Fibroblast of skin of abdomen (primary cell): ENCODE results near the gene CHST8.

Source experiments
- DNase-seq: peaks from one replicate; pipeline ENCODE4 v3.0.0-alpha.2; 2013

Gene CHST8

DNA sequence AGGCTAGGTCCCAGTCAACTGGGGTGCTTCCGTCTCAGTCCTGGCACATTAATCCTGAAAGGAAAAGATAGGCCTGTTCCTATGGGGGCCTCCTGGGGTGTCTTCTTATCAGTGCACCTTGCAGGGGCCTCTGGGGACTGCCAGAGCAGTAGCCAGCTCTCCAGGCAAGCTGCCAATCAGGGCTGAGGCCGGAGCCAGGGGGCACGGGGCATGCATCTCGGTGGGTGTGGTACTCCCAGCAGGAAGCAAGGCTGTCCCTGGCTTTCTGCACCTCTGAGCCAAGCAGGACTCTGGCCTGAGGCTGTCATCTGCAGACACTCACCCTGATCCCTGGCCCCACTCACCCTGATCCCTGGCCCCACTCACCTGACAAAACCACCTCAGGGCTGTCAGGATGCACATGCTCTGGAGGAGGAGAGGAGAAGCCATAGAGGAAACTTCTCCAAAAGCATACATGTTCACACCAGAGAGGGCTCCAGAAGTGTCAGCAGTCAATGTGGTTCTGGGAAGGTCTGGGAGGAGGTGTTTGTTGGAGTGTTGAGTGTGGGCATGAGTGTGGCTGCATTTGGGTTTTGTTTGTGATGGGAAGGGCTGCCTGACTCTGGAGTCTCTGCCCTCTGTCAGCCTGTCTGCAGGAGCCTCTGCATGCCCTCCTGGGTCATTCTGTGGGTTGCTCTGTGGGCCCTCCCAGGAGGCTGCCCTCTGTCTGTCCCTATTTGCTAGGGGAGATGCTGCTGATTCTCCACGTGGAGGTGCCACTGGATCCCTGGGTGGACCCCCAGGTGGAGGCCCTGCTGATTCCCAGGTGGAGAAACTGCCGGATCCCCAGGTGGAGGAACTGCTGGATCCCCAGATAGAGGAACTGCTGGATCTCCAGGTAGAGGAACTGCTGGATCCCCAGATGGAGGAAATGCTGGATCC, 152.2 kb downstream of the CHST8 start:
- no peak for DNase-seq

DNA sequence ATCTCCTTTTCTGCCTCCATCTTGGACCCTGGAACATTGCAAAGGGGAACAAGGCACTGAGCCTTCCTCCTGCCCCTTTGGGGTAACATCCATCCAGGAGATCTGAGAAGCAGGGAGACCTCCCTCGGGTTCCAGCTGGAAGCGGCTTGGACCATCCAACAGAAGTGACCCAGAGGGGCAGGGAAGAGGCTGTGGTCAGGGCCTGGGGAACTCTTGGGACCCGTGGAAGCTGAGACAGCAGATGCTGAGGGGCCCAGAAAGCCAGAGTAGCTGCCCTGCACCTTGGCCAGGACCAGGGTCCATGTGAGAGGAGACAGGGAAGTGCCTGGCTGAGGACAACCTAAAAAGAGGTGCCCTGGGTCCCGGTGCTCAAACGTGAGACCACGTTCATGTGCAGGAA, 153.0 kb downstream of the CHST8 start:
- no peak for DNase-seq

DNA sequence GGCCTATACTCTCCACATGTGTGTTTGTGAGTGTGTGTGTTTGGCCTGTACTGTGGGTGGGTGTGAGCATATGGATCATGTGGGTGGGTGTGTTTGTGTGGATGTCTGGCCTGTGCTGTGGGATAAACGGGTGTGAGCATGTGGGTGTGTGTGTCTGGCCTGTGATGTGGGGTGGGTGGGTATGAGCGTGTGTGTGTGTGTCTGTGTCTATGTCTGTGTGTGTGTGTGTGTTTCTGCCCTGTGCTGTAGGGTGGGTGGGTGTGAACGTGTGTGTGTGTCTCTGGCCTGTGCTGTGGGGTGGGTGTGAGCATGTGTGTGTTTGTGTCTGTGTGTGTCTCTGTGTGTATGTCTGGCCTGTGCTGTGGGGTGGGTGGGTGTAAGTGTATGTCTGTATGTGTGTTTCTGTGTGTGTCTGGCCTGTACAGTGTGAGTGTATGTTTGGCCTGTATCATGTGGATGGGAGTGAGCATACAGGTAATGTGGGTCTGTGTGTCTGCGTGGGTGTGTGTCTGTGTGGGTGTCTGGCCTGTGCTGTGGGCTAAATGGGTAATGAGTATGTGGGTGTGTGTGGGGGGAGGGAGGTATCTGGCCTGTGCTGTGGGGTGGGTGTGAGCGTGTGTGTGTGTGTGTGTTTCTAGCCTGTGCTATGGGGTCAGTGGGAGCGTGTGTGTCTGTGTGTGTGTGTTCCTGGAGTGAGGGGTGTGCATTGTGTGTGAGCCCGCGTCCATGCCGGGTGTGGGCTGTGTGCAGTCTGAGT, 154.2 kb downstream of the CHST8 start:
- DNase-seq, result no peak

DNA sequence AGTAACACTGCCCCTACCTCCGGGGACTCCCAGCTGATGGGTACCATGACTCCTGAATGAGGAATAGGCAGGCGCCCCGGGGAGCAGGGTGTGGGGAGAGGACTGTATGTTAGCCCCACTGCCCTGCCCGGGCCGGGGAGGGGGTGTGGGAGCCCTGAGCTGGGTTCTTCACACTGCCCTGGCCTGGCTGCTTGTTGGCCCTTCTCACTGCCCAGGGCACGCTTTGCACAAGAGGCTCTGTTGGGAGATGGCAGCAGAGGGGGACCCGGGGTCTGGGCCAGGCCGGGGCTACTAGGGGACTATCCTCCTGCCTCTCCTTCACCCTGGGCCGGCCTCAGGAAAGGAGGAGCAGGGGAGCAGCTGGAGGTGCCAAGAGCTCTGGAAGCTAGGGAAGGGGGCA, 155.6 kb downstream of the CHST8 start:
- no peak for DNase-seq

DNA sequence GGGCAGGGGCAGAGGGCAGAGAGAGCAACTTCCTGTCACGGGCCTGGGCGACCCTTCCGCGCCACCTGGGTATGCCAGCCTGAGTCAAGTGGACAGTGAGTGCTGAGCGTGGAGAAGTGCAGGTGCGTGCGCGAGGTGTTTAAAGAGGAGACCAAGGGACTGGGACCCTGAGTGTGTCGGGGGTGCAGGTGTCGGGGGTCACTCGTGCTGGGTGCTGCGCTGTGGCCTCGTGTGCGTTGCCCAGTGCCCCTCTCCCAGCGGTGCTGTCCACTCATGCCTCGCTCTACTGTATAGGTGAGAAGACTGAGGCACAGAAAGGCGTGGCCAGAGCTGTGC, 156.0 kb downstream of the CHST8 start:
- no peak for DNase-seq

DNA sequence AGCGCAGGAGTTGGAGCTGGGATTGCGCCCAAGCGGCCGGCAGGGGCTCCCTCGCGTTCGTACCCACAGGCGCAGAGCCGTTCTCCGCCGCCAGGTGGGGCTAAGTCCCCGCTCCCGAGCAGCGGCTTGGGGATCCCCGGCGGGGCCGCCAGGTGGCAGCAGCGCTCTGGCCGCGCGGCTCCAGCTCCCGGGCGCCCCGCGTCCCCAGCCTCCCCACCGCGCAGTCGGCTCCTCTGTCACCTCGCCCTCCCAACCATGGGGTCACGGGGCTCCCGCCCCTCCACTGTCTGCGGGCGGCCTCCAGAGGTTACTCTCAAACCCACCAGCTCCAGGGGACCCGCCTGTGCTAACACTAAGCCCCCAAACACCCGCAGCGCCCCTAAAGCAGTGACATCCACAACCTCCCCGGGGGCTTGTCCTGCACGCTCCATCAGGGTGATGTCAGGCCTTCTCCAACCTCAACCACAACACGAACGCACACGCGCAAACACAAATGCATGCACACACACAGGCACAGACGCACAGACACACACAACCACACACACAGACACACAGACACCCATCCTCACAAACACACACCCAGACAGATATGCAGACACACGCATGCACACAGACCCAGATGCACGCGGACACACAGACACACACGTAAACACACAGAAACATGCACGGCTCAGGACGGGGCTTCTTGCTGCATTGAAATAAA, 156.5 kb downstream of the CHST8 start:
- peak; percentile 59 for DNase-seq

DNA sequence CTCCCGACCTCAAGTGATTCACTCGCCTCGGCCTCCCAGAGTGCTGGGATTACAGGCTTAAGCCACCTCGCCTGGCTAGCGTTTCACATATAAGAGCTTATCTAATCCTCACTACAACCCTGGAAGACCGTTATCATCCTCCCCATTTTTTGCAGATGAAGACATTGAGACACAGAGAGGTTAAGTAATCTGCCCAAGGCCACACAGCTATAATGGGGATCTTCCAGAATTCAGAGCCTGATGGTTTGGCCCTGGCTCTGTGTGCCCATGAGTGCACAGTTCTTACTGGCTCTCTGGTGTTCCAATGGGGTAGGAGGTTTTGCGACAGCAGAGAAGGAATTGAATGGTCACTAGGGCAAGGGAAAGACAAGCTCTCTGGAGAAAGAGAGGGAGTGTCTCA, 158.1 kb downstream of the CHST8 start:
- DNase-seq, result no peak

DNA sequence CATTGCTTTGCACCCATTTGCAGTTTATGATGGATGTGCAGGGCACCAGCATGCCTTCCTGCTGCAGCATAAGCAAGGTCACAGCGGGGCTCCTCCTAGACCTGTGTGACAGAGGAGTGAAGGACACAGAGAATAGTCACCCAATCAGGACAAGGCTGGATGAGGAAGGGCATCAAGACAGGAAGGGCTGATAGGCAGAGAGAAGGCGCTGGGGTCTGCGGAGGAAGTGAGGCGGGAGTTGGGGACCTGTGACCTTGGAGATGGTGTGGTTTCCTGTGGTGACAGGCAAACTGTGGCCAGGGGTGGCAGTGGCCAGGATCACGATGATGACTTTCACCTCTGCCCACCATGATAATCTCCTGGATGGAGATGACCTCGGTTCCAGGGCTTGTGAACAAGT, 158.5 kb downstream of the CHST8 start:
- no peak for DNase-seq

DNA sequence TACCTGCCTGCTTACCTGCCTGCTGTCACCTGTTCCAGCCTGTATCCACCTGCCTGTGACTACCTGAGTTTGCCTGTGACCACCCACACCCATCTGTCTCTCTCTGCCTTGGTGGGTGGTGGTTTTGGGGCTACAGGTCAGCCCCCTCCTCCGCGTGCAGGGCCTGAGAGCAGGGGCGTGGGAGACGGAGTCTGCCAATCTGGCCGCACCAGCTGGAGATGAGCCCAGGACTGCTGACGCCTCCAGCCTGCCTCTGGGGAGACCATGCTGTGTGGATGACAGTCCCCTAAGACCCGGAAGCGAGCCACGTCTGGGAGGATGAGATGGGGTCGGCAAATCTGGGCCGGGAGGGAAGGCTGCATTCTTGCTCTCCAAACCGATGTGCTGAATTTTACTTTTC, 159.0 kb downstream of the CHST8 start:
- no peak for DNase-seq

DNA sequence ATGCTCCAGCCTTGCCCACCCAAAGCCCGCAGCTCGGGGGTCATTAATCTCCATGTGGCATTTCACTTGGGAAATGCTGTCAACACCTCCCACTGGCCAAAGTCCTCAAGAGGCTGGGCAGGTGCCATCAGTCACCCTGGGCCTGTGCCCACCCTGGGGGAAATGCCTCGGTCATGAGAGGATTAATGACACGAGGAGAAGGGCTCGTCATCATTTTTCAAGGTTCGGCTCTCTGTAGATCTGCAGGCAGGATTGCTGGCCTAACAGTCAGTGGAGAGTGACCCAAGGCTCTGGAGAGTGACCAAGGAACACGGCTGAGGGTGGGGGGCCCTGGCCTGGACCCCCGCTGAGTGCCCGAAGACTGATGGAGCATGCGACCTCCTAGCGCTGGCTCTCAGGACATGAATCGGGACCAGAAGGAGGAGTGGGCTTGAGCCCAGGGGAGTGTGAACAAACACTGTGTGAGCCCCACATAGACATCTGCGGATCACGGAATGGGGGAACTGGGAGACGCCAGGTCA, 159.7 kb downstream of the CHST8 start:
- no peak for DNase-seq

DNA sequence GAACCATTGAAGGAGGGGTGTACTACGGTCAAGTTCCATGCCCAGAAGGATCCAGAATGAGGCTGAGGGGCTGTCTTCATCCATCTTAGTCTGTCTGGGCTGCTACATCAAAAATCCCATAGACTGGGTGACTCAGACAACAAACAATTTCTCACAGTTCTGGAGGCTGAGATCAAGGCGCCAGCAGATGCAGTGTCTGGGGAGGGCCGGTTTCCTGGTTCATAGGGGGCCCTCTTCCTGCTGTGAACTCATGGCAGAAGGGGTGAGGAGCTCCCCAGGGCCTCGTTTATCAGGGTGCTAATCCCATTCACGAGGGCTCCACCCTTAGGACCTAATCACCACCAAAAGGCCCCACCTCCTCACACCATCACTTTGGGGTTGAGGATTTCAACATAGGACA, 160.2 kb downstream of the CHST8 start:
- peak; percentile 50 for DNase-seq

DNA sequence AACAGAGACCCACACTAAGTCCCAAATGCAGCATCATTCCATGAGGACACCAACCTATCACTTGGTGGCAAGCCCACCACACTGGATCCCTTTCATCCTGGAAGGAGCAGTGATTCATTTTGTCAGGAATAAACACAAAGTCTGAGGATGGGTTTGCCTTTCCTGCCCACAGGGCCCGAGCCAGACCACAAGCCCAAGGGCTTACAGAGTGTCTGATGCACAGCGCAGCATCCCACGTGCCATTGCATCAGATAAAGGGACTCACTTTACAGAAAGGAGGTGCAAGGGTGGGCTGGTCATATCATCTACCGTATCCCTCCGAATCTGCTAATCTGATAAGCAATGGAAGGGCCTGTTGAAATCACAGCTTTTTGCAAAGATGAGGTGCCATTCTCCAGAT, 162.7 kb downstream of the CHST8 start:
- DNase-seq, result no peak

DNA sequence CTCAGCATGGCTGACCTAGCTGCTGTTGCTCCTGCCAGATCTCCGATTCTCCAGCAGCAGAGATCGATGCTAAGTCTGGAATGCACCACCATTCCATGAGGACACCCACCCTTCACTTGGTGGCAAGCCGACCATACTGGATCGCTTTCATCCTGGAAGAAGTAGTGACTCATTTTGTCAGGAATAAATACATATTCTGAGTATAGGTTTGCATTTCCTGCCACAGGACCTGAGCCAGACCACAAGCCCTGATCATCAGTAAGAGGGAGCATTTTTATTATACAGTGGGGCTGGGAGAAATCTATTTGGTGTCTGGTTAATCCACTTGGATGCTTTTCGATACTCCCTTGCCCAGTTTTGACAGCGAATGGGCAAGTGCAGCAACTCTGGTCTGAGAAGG, 164.0 kb downstream of the CHST8 start:
- DNase-seq, result peak; percentile 79

DNA sequence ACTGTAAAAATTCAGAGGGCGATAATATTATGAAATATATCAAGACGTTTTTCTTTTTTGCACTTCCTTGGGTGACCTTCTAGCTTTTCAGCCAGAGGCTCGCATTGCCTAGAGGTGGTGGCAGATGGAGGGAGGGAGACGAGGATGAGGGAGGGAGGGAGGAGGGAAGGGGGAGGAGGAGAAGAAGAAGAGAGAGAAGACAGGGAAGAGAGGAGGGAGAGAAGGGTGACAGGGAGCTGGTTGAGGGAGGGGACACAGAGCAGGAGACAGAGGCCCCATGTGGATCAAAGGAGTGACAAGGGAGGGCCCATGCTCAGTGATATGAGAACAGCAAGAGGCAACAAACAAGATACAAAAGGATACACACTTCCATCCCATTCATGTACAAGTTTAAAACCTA, 166.9 kb downstream of the CHST8 start:
- DNase-seq, result no peak

DNA sequence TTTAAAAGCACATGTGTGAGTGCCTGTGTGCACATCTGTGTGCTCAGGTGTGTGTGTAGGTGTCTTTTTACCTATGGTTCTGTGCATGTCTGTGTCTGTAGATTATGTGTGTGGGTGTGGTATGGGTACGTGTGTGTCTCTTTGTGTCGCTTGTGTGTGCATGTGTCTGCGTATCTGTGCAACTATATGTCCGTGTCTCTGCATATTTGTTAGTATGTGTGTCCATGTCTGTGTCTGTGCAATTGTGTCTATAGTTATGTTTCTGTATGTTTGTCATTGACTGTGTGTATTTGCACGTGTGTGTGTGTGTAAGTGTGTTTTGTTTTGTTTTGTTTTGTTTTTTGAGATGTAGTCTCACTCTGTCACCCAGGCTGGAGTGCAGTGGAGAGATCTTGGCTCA, 167.6 kb downstream of the CHST8 start:
- no peak for DNase-seq

DNA sequence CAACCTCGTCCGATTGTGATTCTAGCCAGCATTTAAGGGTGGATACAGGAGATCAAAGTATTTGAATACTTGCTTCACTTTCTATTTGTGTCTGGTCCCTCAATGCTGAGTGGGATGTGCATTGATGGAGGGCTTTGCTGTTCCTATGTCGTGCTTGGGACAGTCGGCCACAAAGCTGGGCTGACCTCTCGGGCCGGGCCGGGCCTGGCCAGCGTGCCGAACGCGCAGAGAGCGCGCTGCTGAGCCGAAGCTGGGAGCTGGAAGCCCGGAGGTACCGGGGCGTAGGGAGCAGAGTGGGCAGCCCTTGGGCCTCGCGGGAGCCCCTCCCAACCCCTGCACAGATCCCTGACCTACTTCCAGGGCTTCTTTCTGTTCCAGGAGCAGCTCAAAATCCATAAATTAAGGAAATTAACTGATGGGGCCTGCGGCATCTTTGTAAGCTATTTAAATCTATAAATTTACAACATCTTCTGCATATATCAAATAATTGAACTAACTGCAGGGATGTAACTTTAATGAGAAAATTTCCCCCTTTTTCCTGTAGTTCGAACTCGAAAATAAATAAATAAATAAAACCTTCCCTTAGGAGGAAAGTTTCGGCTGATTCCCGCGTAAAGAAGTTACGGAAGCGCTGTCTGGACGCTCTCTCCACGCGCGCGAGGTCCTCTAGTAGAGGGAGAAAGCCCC, 173.1 kb downstream of the CHST8 start:
- no peak for DNase-seq

DNA sequence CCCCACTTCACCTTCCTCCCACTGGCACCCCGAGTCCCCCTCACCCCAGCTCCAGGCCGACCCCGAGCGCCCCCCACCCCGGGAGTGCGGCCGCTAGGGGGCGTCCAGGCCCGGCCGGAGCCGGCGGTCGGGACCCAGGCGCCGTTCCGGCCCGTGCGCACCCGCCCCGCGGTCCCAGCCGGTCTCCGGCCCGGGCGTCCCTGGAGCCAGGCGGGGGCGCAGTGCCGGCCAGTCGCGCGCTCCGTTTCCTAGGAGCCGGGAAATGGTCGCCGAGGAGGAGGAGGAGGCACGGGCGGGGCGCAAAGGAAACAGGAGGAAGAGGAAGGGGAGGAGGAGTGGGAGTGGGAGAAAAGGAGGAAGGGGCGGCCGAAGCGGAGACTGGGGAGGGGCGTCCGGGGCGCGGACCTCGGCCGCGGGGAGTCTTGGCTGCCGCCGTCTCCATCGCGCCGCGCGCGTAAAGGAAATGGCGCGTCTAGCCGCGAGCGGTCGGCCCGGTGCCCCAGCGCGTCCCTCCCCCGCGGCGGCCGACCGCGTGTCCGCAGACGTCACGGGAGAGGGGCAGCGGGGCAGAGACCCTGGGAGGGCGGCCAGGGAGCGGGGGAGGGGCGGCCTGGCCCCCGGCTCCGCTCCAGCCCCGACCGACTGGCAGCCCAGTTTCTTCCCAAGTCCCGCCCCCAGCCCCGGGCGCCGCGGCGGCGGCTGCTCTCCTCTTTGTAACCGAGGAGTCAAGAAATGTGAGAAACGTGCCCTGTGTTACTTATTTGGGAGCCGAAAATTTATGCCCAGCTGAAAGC, 173.8 kb downstream of the CHST8 start:
- peak; percentile 86 for DNase-seq

DNA sequence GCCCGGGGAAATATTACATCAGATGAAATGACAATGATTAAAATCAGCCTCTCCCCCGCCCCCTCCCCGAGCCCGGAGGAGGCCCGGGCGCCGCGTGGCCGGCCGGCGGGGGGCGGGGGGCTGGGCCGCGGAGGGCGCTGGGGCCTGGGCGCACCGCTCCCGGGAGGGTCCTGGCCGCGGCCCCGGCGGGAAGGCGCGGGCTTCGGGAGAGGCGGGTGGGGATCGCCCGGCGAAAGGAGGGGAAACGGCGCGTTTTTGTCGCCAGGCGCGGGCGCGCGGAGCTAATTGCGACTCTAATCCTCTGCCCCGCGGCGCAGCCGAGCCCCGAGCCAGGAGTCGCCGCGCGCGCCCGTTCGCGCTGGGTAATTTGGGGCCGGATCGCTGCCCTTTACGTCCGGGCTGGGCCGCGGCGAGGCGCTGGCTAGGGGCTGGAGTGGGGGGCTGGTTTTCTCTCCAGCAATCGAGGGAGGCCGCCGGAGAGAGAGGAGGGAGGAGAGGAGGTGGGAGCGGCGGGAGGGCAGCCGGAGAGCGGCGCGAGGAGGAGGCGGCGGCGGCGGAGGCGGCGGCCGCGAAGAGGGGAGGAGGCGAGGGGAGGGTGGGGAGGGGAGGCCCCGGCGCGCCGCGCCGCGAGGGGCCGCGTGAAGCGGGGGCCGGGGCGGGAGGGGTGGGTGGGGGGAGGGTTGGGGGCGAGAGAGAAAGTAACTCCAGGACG, 174.6 kb downstream of the CHST8 start, which contains the start of gene KCTD15:
KCTD15 (plus strand) TSS at position 707 of the 712 bp plus-strand sequence. CDS start 3,585 bp downstream, outside the sequence.
- peak; percentile 69 for DNase-seq

DNA sequence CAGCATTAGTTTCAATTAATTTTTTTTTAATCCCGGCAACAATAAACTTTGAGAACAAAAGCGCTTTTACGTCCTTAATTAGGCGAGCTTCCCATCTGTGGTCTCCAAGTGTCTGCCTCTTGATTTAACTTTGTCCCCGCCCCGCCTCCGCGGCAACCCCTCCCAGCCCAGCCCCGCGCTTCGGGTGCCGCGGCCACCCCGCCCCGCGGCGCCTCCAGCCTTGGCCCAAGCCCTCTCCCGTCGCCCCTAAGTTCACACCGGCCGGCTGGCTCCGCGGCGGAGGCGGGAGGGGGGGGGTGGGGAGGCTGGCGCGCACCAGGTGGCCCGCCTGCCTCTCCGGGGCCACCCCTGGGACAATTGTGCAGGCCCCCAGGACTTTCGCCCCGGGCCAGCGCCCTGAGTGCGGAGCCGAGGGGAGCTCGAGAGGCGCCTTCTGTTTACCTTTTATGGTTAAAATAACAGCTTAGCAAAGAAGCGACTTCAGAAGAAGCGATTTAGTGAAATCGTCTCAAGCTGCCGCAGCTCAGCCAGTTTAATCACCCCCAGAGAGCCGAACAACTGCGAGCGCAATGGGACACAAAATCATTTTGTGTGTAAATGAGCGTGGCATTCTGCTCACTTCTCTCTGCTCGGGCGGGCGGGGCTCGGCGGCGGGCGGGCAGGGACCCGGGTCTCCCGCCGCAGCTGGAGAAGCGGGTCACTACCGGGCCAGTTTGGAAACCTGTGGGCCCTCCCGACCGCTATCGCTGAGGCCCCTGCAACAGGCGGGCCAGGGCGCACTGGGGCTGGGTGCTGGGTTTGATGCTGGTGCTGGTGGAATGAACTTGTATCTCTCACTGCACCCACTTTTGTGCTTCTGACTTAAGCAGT, 176.3 kb downstream of the CHST8 start:
- DNase-seq, result peak; percentile 67

DNA sequence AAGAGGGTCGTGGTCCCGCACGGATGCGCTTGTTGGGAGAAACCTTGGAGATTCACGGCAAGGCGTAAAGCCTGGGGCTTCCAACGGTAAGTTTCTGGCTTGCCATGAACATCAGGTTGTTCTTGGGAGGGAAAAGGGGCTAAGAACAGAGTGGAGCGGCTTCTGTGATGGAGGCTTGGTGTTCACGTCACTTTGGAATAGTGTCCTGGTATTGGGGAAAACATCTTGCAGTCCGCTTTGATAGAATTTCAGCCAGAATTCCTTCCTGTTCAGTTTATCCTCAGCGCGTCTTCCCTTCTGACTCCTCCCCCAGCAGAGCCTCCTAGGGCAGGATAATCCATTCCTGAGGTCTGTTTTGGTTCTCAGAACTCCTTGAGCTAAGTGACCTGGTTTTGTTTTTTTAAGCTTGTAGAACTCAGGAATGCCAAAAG, 176.9 kb downstream of the CHST8 start:
- DNase-seq, result peak; percentile 57
